Peyer's patch (tissue), 4 donors: ENCODE results near the gene UBQLN2. TPM values are rescaled to one million over a fixed set of nuclear protein-coding genes. Genes with fewer than 3 reads are reported as not detected.
"Not testable (repeated sequence)": the region's sequence is repeated elsewhere in the genome, so short reads cannot be mapped to it uniquely, and the experiment has no call there.

Experiments
- DNase-seq, 3 donors: peaks; one replicate each; pipeline ENCODE4 v3.0.0-alpha.2; 2017 to 2019
- H3K27ac ChIP-seq, 4 donors: fragments of 200-600 bp; sonication (generic); one replicate each; pipeline ENCODE4 v1.5.1; 2016 to 2019
- H3K27me3 ChIP-seq, 2 donors: fragments of 200-600 bp; sonication (generic); one replicate each; pipeline ENCODE4 v1.5.1; 2019
- H3K36me3 ChIP-seq, 3 donors: fragments of 200-600 bp; sonication (generic); one replicate each; pipeline ENCODE4 v1.5.1; 2016 to 2019
- H3K4me1 ChIP-seq, 4 donors: fragments of 200-600 bp; sonication (generic); one replicate each; pipeline ENCODE4 v1.5.1; 2016 to 2019
- H3K4me3 ChIP-seq, 4 donors: fragments of 200-600 bp; sonication (generic); 1 replicate in 3 of 4; 2 replicates in 1 of 4; pipeline ENCODE4 v1.5.1; 2016 to 2019; ENCODE audit warnings: mild to moderate bottlenecking in 1 of 4
- H3K9me3 ChIP-seq, 4 donors: fragments of 200-600 bp; sonication (generic); one replicate each; pipeline ENCODE4 v1.5.1; 2016 to 2019; ENCODE audit warnings: mild to moderate bottlenecking in 1 of 4
- CTCF ChIP-seq, 6 experiments: fragments of 450-650 bp in 4 of 6; fragments of 200-600 bp in 2 of 6; sonication (generic) in 1 of 6; IDR thresholded peaks; one replicate each; pipeline ENCODE4 v1.5.1; 2017 to 2019; ENCODE audit warnings: antibody characterized with exemption in 6 of 6, mild to moderate bottlenecking in 3 of 6, moderate library complexity in 1 of 6
- POLR2A ChIP-seq, 2 donors: fragments of 450-650 bp; IDR thresholded peaks; one replicate each; pipeline ENCODE4 v1.5.1; 2017; ENCODE audit warnings: antibody characterized with exemption in 2 of 2, mild to moderate bottlenecking in 2 of 2, moderate library complexity in 2 of 2
- total RNA-seq, 4 donors: library from RNA; depleted of rRNA; stranded (reverse); fragments of >200 nt; gene quantifications; one replicate each; pipeline ENCODE4 v1.1.0, GENCODE V29; 2016

The UBQLN2 gene
- total RNA-seq, 4 donors from 2014 or later, result 21.5 to 24.3 (median 23.5) TPM

- Histone ChIP-seq H3K27me3 (no peaks in the 10 kb centered on the region), H3K9me3 (no peaks in the 10 kb centered on the region), H3K27ac (no peak overlapping the region), H3K36me3 (no peaks in the 10 kb centered on the region), H3K4me3 (no peak overlapping the region), H3K4me1 (no peaks in the 10 kb centered on the region)
- no peak for DNase-seq
- TF ChIP-seq POLR2A (IDR thresholded peaks at IDR 0.05) (no peak), CTCF (IDR thresholded peaks at IDR 0.05) (no peak)
Observed at GRCh38 chrX:56574861-56575260, 11.4 kb downstream of the UBQLN2 start.

GRCh38 chrX:56576721-56577120 is 13.3 kb downstream of the UBQLN2 start:
- Histone ChIP-seq H3K36me3 (no peaks in the 10 kb centered on the region), H3K27ac (no peak overlapping the region), H3K4me1 (no peaks in the 10 kb centered on the region), H3K9me3 (no peaks in the 10 kb centered on the region), H3K27me3 (no peaks in the 10 kb centered on the region), H3K4me3 (no peak overlapping the region)
- TF ChIP-seq CTCF (IDR thresholded peaks at IDR 0.05) (no peak), POLR2A (IDR thresholded peaks at IDR 0.05) (no peak)
- no peak for DNase-seq

- H3K36me3 ChIP-seq, result no peaks in the 10 kb centered on the region
- H3K27ac ChIP-seq, result no peak overlapping the region
- TF ChIP-seq CTCF (IDR thresholded peaks at IDR 0.05) (no peak), POLR2A (IDR thresholded peaks at IDR 0.05) (no peak)
- H3K9me3 ChIP-seq, result no peaks in the 10 kb centered on the region
- no peak overlapping the region for H3K4me3 ChIP-seq
- DNase-seq, result no peak
- no peaks in the 10 kb centered on the region for H3K27me3 ChIP-seq
- H3K4me1 ChIP-seq, result no peaks in the 10 kb centered on the region
Observed at GRCh38 chrX:56588397-56589188, 25.2 kb downstream of the UBQLN2 start.

GRCh38 chrX:56591830-56592229 is 28.4 kb downstream of the UBQLN2 start:
- not testable (repeated sequence) for H3K9me3 ChIP-seq, H3K4me1 ChIP-seq, H3K27me3 ChIP-seq, H3K27ac ChIP-seq, DNase-seq, H3K36me3 ChIP-seq, H3K4me3 ChIP-seq

- no peaks in the 10 kb centered on the region for H3K4me1 ChIP-seq
- no peak overlapping the region for H3K27ac ChIP-seq
- TF ChIP-seq CTCF (IDR thresholded peaks at IDR 0.05) (no peak), POLR2A (IDR thresholded peaks at IDR 0.05) (no peak)
- DNase-seq, result no peak
- no peaks in the 10 kb centered on the region for H3K36me3 ChIP-seq
- H3K27me3 ChIP-seq, result no peaks in the 10 kb centered on the region
- H3K9me3 ChIP-seq, result no peaks in the 10 kb centered on the region
- no peak overlapping the region for H3K4me3 ChIP-seq
Observed at GRCh38 chrX:56600141-56600540, 36.7 kb downstream of the UBQLN2 start.

- H3K36me3 ChIP-seq, result no peaks in the 10 kb centered on the region
- TF ChIP-seq CTCF (IDR thresholded peaks at IDR 0.05) (no peak), POLR2A (IDR thresholded peaks at IDR 0.05) (no peak)
- no peaks in the 10 kb centered on the region for H3K27me3 ChIP-seq
- H3K4me1 ChIP-seq, result no peaks in the 10 kb centered on the region
- H3K9me3 ChIP-seq, result no peaks in the 10 kb centered on the region
- H3K27ac ChIP-seq, result no peak overlapping the region
- no peak for DNase-seq
- H3K4me3 ChIP-seq, result no peak overlapping the region
Observed at GRCh38 chrX:56600987-56601386, 37.6 kb downstream of the UBQLN2 start.
